ENCODE measurements around the gene RPS18. TPM values are rescaled to one million over a fixed set of nuclear protein-coding genes. Genes with fewer than 3 reads are reported as not detected.
A peak's percentile ranks its signal among the peaks of the same experiment; 100 is the strongest.

RPS18 gene
- total and polyA plus RNA-seq, 2 of the 13 experiments (the other 11 are each of a cell fraction or from before 2014, with no cell fraction given) = 3,896 to 5,806 TPM

GRCh38 chr6:33272275-33273128 lies 627 bp downstream of the RPS18 start (continued):
- TF ChIP-seq ZBTB40 (IDR thresholded peaks at IDR 0.05) (no peak), ZBTB40 (CRISPR knock-in tag; IDR thresholded peaks at IDR 0.05) (peak; percentile 10), HDAC6 (IDR thresholded peaks at IDR 0.05; ENCODE audit: low read depth, low read length) (no peak), UBTF (CRISPR knock-in tag; IDR thresholded peaks at IDR 0.05) (peak; percentile 3; the same call in 1 of the 2 replicates), SRY (CRISPR knock-in tag; IDR thresholded peaks at IDR 0.05) (no peak), TEAD3 (CRISPR knock-in tag; optimal IDR thresholded peaks at IDR 0.05; ENCODE audit: borderline replicate concordance) (no peak), FOXC1 (CRISPR knock-in tag; IDR thresholded peaks at IDR 0.05; ENCODE audit: borderline replicate concordance) (peak; percentile 54; the same call in 1 of the 2 replicates), ZNF577 (CRISPR knock-in tag; IDR thresholded peaks at IDR 0.05; ENCODE audit: borderline replicate concordance, low read depth) (no peak), ZNF674 (CRISPR knock-in tag; IDR thresholded peaks at IDR 0.05; ENCODE audit: low read depth) (0 out of 2 replicates have a peak, but pooled peaks have one; percentile 15), ZBTB49 (CRISPR knock-in tag; IDR thresholded peaks at IDR 0.05; ENCODE audit: borderline replicate concordance) (no peak), TP53 (CRISPR knock-in tag; conservative IDR thresholded peaks at IDR 0.05) (no peak), AGO1 (IDR thresholded peaks at IDR 0.05; ENCODE audit: low read depth, low read length, poor library complexity, severe bottlenecking) (no peak), ZNF615 (CRISPR knock-in tag; IDR thresholded peaks at IDR 0.05; ENCODE audit: borderline replicate concordance) (0 out of 2 replicates have a peak, but pooled peaks have one; percentile 10)

Data from HepG2 (cell line).